Left renal pelvis (tissue), 4 donors: ENCODE results near the gene TNIK. TPM values are rescaled to one million over a fixed set of nuclear protein-coding genes. Genes with fewer than 3 reads are reported as not detected.

Source experiments
- DNase-seq, 4 donors: peaks; one replicate each; pipeline ENCODE4 v3.0.0-alpha.2; 2013; ENCODE audit warnings: low read depth in 4 of 4, low spot score in 3 of 4
- polyA plus RNA-seq, 4 donors: library from polyadenylated mRNA; unstranded; fragments of 120-200 nt; gene quantifications; one replicate each; pipeline ENCODE4 v1.2.1, GENCODE V29; 2013; ENCODE audit not compliant: insufficient read length in 4 of 4

The TNIK gene
- polyA plus RNA-seq, 4 donors: 2.3 to 19.2 (median 18.2) TPM

DNA sequence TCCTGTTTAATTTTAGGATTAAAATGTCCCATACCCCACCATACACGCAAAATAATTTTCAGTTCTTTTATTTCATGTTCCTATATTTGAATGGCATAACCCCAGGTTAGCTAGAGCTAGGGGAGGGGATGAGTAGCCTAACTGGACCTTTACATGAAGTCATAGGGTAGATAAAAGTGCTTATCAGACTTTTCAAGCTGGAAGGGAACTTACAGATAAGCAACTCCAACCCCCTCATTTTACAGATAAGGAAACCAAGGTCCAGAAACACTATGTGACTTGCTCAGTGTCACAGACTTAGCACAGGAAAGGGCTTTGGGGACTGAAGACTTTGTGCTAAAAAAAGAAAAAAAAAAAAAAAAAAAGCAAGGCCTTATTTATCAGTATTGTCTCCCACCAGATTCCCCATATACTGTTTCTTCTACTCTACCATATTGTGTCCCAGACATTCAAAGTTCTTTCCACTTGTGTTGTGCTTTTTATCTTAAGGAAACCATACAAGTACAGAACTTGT, 10.6 kb upstream of the TNIK start:
- no peak for DNase-seq

- DNase-seq: no peak
These were observed 9.2 kb upstream of the TNIK start for GRCh38 chr3:171469376-171469775.

- no peak for DNase-seq
These were observed 8.2 kb upstream of the TNIK start for GRCh38 chr3:171468296-171468906.

GRCh38 chr3:171465763-171466162, 5.6 kb upstream of the TNIK start:
- no peak for DNase-seq

DNA sequence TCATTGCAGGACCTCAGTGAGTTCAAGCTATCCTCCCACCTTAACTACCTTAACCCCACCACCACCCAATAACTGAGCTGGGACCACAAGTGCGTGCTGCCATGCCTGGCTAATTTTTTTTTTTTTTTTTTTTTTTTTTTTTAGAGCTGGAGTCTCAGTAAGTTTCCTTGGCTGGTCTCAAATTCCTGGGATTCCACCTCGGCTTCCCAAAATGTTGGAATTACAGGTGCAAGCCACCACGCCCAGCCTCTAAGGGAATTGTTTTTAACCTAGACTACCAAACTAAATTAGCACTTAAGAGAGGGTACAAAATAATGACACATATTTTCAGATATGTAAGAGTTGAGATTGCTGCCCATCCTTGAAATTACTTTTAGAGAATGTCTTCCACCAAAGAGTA, 4.3 kb upstream of the TNIK start:
- DNase-seq: no peak

GRCh38 chr3:171462224-171462623, 2.0 kb upstream of the TNIK start:
- DNase-seq: no peak

DNA sequence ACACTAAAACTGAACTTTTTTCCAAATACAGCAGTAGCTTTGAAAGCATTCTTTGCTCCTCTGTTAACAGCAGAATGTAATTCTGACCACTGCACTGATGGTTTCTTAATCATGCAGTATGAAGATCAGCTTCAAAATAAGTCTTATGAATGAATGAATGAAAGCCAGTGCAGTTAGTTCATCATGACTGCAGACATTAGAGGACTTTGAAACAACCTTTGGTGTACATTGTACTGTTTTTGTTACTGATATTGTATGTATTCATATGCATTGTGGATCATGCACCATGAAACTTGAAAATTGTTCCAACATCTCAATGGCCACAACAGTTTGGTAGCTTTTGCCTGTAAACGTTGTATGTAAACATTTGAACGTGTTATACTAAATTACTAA, 1.3 kb upstream of the TNIK start:
- DNase-seq: no peak

GRCh38 chr3:171460725-171461524, 720 bp upstream of the TNIK start:
- DNase-seq: no peak

GRCh38 chr3:171459137-171459941, 866 bp downstream of the TNIK start:
- DNase-seq: peak in 1 of 4 donors; percentile 24

- DNase-seq: no peak
These were observed 1.4 kb downstream of the TNIK start for GRCh38 chr3:171458864-171459136.

DNA sequence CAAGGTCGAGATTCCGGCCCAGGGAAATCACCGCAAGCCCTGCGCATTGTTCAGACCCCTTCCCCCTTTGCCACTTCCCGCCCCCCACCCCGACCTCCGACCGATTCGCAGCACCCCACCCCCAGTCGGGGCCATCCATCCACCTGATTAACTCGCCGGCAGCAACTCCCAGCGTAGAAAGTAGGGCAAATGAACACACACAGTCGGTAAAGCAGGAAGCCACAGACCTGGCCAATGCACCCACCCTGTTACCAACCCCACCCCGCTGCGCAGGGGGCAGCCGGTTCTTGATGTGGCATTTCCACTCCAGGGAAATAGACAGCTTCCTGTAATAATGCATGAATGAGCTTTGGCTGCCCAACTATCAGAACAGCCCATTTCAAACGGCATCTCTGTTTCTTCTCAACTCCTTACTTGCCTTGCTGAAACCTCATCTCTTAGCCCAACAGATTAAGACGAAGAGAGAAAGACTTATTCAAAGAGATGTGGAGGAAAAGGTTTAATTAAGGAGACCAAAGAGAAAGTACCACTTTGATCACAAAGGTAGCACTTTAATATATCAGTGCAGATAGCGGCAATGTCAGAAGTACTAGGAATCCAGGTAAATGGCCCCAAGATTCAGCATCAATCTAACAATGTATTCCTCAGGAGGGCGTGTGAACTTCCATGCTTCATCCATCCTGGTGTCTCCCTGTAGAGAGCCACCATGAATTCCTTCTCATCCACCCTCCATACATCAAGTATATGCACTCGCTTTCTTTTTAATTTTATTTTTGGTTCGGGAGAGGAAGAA, 1.9 kb downstream of the TNIK start:
- DNase-seq: no peak

DNA sequence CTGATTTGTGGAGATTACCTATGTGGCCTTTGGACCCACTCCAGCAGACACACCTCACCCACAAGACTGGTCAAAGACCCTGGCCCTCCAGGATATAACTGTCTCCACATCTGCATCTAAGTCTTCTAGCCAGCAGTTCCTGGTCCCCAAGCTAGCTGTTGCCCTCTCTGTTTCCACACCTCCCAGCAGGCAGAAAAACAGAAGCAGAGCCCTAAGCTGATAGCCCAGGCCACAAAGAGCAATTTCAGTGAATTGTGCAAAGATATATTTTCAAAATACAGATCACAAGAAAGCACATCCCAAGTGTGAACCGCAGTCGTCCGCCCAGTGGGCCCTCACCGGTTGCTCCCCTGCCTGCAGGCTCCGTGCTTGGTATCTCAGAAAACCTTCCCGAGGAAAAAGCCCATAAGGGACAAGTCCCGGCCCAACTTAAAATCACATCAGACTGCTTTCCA, 2.6 kb downstream of the TNIK start:
- no peak for DNase-seq

GRCh38 chr3:171456765-171457606, 3.2 kb downstream of the TNIK start:
- no peak for DNase-seq

- no peak for DNase-seq
These were observed 4.3 kb downstream of the TNIK start for GRCh38 chr3:171455603-171456550.

GRCh38 chr3:171454041-171454440, 6.2 kb downstream of the TNIK start:
- peak in 3 of 4 donors; percentile 27 to 70 (median 36) for DNase-seq

DNA sequence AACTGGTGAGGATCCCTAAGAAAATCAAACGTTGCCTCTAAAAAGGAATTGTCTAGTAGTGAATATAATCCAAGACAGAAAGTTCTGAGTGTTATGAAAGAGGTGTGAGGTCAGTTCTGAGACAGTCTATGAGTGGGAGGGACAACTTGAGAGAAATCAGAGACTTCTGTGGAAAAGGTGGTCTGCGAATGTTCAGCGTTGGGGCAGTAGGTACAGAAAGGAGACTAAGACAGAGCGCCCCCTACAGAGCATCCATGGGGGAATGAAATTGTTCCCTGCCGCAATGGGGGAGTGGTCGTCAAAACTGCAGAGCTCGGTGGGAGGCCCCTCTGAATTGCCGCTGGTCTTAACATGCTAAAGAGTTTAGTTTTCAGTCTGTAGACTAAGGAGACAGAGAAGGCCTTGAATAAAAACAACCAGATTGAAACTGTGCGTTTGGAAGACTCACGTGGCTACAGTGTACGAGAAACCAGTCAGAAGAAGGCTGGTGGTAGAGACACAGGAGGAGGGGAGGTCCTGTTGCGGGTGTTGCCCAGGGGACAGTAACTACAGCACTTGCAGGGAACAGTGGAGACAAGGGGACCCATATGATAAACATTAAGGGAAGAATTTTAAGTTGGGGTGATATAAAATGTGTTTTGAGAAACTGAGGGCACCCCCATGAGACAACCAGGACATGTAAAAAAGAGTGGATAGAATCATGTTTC, 6.9 kb downstream of the TNIK start:
- no peak for DNase-seq

DNA sequence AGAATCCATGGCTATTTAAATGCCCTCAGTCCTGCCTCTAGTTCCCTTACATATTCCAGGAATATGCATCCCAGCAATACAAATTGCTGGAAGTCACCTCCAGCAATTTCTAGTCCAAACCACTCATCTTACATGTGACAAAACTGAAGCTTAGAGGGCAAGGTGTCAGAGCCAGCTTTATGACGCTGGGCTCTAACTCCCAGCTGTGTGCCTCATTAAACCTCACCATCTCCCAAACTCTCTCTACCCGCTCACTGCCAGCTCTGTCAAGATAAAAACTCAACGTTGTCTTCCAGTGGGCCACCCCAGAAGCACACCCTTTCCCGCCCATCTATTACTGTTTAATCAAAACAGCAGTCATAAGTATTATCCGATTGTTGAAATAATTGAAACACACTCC, 7.9 kb downstream of the TNIK start:
- no peak for DNase-seq

DNA sequence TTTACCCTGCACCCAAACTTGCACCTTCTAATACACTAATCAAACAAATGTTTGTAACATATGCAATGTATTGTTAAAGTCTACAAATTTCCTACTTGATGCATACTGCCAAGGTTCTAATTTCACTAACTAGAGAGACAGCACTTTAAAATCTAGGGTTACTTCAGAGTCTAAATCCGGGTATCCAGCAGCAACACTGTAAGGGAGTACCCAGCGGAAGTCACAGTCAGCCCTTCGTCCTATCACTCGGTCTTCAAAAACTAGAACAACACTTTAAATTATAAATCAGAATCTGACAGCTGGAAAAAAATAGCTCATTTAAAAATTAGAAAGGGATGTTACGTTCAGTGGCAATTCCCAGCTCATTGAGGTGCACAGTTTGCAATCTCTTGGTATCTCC, 8.3 kb downstream of the TNIK start:
- no peak for DNase-seq
